Mesangial cell (primary cell): ENCODE results near the gene SIGLEC11. TPM values are rescaled to one million over a fixed set of nuclear protein-coding genes. Genes with fewer than 3 reads are reported as not detected.

Experiments
- total RNA-seq: library from RNA; depleted of rRNA; stranded (reverse); fragments of >200 nt; gene quantifications from 2 replicates; pipeline ENCODE4 v1.2.3, GENCODE V29; 2015

The SIGLEC11 gene, protein sequence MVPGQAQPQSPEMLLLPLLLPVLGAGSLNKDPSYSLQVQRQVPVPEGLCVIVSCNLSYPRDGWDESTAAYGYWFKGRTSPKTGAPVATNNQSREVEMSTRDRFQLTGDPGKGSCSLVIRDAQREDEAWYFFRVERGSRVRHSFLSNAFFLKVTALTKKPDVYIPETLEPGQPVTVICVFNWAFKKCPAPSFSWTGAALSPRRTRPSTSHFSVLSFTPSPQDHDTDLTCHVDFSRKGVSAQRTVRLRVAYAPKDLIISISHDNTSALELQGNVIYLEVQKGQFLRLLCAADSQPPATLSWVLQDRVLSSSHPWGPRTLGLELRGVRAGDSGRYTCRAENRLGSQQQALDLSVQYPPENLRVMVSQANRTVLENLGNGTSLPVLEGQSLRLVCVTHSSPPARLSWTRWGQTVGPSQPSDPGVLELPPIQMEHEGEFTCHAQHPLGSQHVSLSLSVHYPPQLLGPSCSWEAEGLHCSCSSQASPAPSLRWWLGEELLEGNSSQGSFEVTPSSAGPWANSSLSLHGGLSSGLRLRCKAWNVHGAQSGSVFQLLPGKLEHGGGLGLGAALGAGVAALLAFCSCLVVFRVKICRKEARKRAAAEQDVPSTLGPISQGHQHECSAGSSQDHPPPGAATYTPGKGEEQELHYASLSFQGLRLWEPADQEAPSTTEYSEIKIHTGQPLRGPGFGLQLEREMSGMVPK
- total RNA-seq = not detected in 2 replicates

GRCh38 chr19:49960980-49961379 lies at the start of gene SIGLEC11:
Gene SIGLEC11, minus strand, starts transcription at chr19:49961172. Its CDS starts 91 bp downstream, at chr19:49961081.

GRCh38 chr19:49929121-49929610 lies 31.8 kb downstream of the SIGLEC11 start, which contains the start of the genes ATF5 and NUP62:
Gene ATF5, plus strand, starts transcription at chr19:49929205. Its CDS starts 1,646 bp downstream, at chr19:49930851.
Gene NUP62, minus strand, starts transcription at chr19:49929504. Its CDS starts 19,697 bp downstream, at chr19:49909807.

Other genes with a start within 250 kb of the SIGLEC11 start
- not detected in 2 replicates for gene TSKS, start 197.9 kb downstream of the SIGLEC11 start, total RNA-seq
- gene AP2A1, start 194.2 kb downstream of the SIGLEC11 start, total RNA-seq = 149 and 166 TPM in 2 replicates
- 22.3 and 33.6 TPM in 2 replicates for gene FUZ, start 147.9 kb downstream of the SIGLEC11 start, total RNA-seq
- 36.0 and 48.4 TPM in 2 replicates for gene MED25, start 142.9 kb downstream of the SIGLEC11 start, total RNA-seq
- gene PTOV1, start 110.0 kb downstream of the SIGLEC11 start, total RNA-seq = 106 and 159 TPM in 2 replicates
- gene PNKP, start 93.6 kb downstream of the SIGLEC11 start, total RNA-seq = 47.2 and 60.3 TPM in 2 replicates
- gene AKT1S1, start 83.8 kb downstream of the SIGLEC11 start, total RNA-seq = 36.3 and 38.9 TPM in 2 replicates
- gene TBC1D17, start 83.5 kb downstream of the SIGLEC11 start, total RNA-seq = 24.3 and 39.8 TPM in 2 replicates
- gene IL4I1, start 64.3 kb downstream of the SIGLEC11 start, total RNA-seq = 2.3 and 4.4 TPM in 2 replicates
- 9.9 and 11.8 TPM in 2 replicates for gene ATF5, start 32.0 kb downstream of the SIGLEC11 start, total RNA-seq
- 43.6 and 92.2 TPM in 2 replicates for gene NUP62, start 31.7 kb downstream of the SIGLEC11 start, total RNA-seq
- 29.7 and 30.7 TPM in 2 replicates for gene VRK3, start 64.2 kb upstream of the SIGLEC11 start, total RNA-seq
- 3.9 and 5.7 TPM in 2 replicates for gene ZNF473, start 64.8 kb upstream of the SIGLEC11 start, total RNA-seq
- not detected in 2 replicates for gene IZUMO2, start 202.1 kb upstream of the SIGLEC11 start, total RNA-seq
- gene MYH14, start 242.4 kb upstream of the SIGLEC11 start, total RNA-seq = 0.81 and 0.89 TPM in 2 replicates